Left lung (tissue), 10 donors: ENCODE data around the gene RNF115. TPM values are rescaled to one million over a fixed set of nuclear protein-coding genes. Genes with fewer than 3 reads are reported as not detected.

Experiments
- ATAC-seq: fragments of 200-7000 bp; cut with Tn5 transposase; one replicate; pipeline ENCODE4 v1.9.1; 2020; ENCODE audit warnings: moderate library complexity
- DNase-seq, 4 donors: peaks; one replicate each; pipeline ENCODE4 v3.0.0-alpha.2; 2013 to 2020
- H3K27ac ChIP-seq, 2 donors: fragments of 200-600 bp; sonication (generic) in 1 of 2; one replicate each; pipeline versions ENCODE4 v1.5.0 to v1.8.0; 2020 to 2021
- H3K27me3 ChIP-seq, 2 donors: fragments of 200-600 bp; sonication (generic) in 1 of 2; one replicate each; pipeline versions ENCODE4 v1.5.0 to v1.8.0; 2020 to 2021
- H3K36me3 ChIP-seq, 2 donors: fragments of 200-600 bp; sonication (generic) in 1 of 2; one replicate each; pipeline versions ENCODE4 v1.5.0 to v1.8.0; 2020 to 2021
- H3K4me1 ChIP-seq, 2 donors: fragments of 200-600 bp; one replicate each; pipeline ENCODE4 v1.8.0; 2021
- H3K4me3 ChIP-seq, 2 donors: fragments of 200-600 bp; sonication (generic) in 1 of 2; one replicate each; pipeline versions ENCODE4 v1.5.0 to v1.8.0; 2020 to 2021; ENCODE audit warnings: mild to moderate bottlenecking in 1 of 2
- H3K9me3 ChIP-seq, 2 donors: fragments of 200-600 bp; sonication (generic) in 1 of 2; one replicate each; pipeline versions ENCODE4 v1.5.0 to v1.8.0; 2020 to 2021
- intact Hi-C, 2 donors: fragments of 100-400 bp; cut with DNase I; formaldehyde crosslinking; loops; one replicate each; pipeline versions ENCODE4 v1.11.2 to v1.14.2; 2022
- polyA plus RNA-seq, 6 donors: library from polyadenylated mRNA; unstranded; fragments of 120-200 nt; gene quantifications; one replicate each; pipeline ENCODE4 v1.2.1, GENCODE V29; 2013; ENCODE audit not compliant: insufficient read length in 6 of 6
- total RNA-seq, 2 donors: library from RNA; stranded (reverse); fragmentation: NEBNext Ultra II Directional; extraction: Animal tissue kit (Norgen Biotek cat#: 25700); gene quantifications; one replicate each; pipeline ENCODE4 v1.2.1, GENCODE V29; 2021
- TF ChIP-seq, protein P1 (sequence below), 2 donors: fragments of 200-600 bp; sonication (generic) in 1 of 2; IDR thresholded peaks; one replicate each; pipeline versions ENCODE4 v1.5.0 to v1.8.0; 2021; ENCODE audit warnings: antibody characterized with exemption in 2 of 2
- donor health status: DM: no; HTN: yes; CAD: no.
- donor health status: DM: no; HTN: no; CAD: no.

The RNF115 gene
- total and polyA plus RNA-seq, 8 donors = 11.8 to 20.4 (median 18.1) TPM

DNA sequence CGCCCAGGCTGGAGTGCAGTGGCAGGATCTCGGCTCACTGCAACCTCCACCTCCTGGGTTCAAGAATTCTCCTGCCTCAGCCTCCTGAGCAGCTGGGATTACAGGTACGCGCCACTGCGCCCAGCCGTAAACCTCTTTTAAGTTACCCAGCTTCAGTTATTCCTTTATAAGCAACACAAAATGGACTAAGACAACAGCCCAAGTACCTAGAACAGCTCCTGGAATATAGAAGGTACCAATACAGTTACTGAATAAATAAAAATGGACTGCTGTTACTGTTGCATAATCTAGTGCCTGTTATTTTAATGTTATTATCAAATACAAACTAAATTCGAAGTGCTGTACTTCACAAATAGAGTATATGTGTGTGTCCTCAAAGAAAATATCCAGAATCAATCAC, 17.1 kb downstream of the RNF115 start:
- ATAC-seq = no peak
- Histone ChIP-seq H3K36me3 (no peaks in the 10 kb centered on the region), H3K4me1 (peaks cover 0 to 14% of the 10 kb centered on the region in 2 donors), H3K27me3 (no peaks in the 10 kb centered on the region), H3K4me3 (no peak overlapping the region), H3K9me3 (no peaks in the 10 kb centered on the region), H3K27ac (no peak overlapping the region)
- TF ChIP-seq, protein P1, sequence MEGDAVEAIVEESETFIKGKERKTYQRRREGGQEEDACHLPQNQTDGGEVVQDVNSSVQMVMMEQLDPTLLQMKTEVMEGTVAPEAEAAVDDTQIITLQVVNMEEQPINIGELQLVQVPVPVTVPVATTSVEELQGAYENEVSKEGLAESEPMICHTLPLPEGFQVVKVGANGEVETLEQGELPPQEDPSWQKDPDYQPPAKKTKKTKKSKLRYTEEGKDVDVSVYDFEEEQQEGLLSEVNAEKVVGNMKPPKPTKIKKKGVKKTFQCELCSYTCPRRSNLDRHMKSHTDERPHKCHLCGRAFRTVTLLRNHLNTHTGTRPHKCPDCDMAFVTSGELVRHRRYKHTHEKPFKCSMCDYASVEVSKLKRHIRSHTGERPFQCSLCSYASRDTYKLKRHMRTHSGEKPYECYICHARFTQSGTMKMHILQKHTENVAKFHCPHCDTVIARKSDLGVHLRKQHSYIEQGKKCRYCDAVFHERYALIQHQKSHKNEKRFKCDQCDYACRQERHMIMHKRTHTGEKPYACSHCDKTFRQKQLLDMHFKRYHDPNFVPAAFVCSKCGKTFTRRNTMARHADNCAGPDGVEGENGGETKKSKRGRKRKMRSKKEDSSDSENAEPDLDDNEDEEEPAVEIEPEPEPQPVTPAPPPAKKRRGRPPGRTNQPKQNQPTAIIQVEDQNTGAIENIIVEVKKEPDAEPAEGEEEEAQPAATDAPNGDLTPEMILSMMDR (IDR thresholded peaks at IDR 0.05) = no peak
- no peak for DNase-seq
- intact Hi-C loops = no loop called here

DNA sequence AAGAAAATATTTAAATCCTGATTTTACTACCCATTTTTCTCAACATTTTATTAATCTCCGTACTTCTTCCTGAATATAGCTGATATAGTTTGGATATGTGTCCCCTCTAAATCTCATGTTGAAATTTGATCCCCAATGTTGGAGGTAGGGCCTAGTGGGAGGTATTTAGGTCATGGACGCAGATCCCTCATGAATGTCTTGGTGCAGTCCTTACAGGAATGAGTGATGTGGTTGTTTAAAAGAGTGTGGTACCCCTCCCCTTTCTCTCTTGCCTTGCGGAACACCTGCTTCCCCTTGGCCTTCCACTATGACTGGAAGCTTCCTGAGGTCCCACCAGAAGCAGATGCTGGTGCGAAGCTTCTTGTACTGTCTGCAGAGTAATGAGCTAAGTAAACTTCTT, 17.5 kb downstream of the RNF115 start:
- no peak for ATAC-seq
- no peaks in the 10 kb centered on the region for H3K36me3 ChIP-seq

DNA sequence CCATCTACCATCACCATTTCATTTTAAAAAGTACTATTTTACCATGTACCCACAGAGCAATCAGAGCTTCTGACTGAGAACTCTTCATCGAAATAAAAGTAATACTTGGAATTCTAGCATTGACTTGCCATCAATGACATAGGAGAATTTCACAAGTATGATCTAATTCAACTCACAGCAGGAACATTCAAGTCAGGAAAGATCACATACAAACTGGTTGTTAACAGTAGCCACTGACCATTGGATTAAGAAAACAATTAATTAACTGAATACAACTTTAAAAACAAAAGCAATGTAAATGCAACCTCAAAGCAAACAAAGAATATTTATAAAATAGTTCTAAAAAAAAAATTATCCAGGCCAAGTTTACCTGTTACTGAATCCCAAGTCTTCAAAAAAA, 18.8 kb downstream of the RNF115 start:
- no peak overlapping the region for H3K4me3 ChIP-seq
- TF ChIP-seq, protein P1 (IDR thresholded peaks at IDR 0.05) = no peak
- no peaks in the 10 kb centered on the region for H3K27me3 ChIP-seq
- DNase-seq (no peak), ATAC-seq (no peak)
- no peaks in the 10 kb centered on the region for H3K36me3 ChIP-seq
- peaks cover 0 to 14% of the 10 kb centered on the region in 2 donors for H3K4me1 ChIP-seq
- H3K27ac ChIP-seq = no peak overlapping the region
- intact Hi-C loops = no loop called here
- H3K9me3 ChIP-seq = no peaks in the 10 kb centered on the region

More for the DNA sequence above, 17.5 kb downstream of the RNF115 start:
- no peak overlapping the region for H3K27ac ChIP-seq
- DNase-seq = no peak
- intact Hi-C loops = no loop called here
- no peaks in the 10 kb centered on the region for H3K9me3 ChIP-seq
- TF ChIP-seq, protein P1 (IDR thresholded peaks at IDR 0.05) = no peak
- H3K27me3 ChIP-seq = no peaks in the 10 kb centered on the region
- peaks cover 0 to 14% of the 10 kb centered on the region in 2 donors for H3K4me1 ChIP-seq
- H3K4me3 ChIP-seq = no peak overlapping the region

DNA sequence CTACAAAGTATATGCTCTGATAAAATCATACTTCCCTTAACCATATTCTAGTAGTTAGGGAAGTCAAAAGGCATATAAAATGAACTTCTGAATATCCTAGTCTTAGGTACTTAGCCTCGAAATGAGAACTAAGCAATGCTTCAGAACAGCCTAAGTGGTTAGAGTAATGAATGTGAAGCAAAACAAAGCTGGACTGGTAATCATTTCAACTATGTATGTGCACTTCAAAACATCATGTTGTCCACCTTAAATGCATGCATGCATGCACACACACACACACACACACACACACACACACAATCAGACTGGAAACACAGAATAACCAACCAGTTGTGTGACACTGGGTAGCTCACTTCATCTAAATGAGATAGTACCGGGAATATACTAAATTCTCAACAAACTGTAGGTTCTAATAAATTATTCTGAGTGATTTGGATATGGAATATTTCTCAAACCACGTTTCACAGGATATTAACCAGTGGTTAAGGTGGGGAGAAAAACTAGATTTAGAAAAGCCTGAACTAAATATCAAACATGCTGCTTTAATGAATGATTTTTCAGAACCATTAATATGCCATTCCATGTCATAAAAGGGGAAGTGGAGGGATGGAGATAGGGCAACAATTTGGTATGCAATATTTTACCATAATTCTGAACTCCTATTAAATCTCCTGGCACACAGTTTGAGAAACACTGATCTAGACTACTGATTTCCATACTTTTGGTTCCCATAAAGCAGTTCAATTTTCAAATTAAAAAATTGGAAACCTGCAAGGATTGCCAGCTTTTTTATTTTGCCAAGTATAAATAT, 19.5 kb downstream of the RNF115 start:
- DNase-seq = no peak
- ATAC-seq = peak; percentile 35
- Histone ChIP-seq H3K9me3 (no peaks in the 10 kb centered on the region), H3K4me1 (peaks cover 0 to 14% of the 10 kb centered on the region in 2 donors), H3K4me3 (no peak overlapping the region), H3K27ac (no peak overlapping the region), H3K36me3 (no peaks in the 10 kb centered on the region), H3K27me3 (no peaks in the 10 kb centered on the region)
- TF ChIP-seq, protein P1 (IDR thresholded peaks at IDR 0.05) = no peak
- intact Hi-C loops = no loop called here

- TF ChIP-seq, protein P1 (IDR thresholded peaks at IDR 0.05) = no peak
- Histone ChIP-seq H3K27ac (no peak overlapping the region), H3K4me1 (peaks cover 0 to 12% of the 10 kb centered on the region in 2 donors), H3K27me3 (no peaks in the 10 kb centered on the region), H3K4me3 (no peak overlapping the region), H3K36me3 (no peaks in the 10 kb centered on the region), H3K9me3 (peaks cover 0 to 26% of the 10 kb centered on the region in 2 donors)
- DNase-seq (no peak), ATAC-seq (no peak)
- intact Hi-C loops = no loop called here
Measured at GRCh38 chr1:145799806-145800205, 24.1 kb downstream of the RNF115 start.
